HCT116 (cell line): ENCODE data around the gene SYTL2.

ENCODE experiments used
- POLR2A ChIP-seq: IDR thresholded peaks from 2 replicates; pipeline ENCODE4 v1.7.0; 2011; ENCODE audit warnings: borderline replicate concordance; ENCODE audit not compliant: insufficient read depth, insufficient read length; ENCODE audit errors: extremely low read depth
- RAD21 ChIP-seq: IDR thresholded peaks from 2 replicates; pipeline ENCODE4 v1.6.1; 2012; ENCODE audit warnings: low read depth, mild to moderate bottlenecking

DNA sequence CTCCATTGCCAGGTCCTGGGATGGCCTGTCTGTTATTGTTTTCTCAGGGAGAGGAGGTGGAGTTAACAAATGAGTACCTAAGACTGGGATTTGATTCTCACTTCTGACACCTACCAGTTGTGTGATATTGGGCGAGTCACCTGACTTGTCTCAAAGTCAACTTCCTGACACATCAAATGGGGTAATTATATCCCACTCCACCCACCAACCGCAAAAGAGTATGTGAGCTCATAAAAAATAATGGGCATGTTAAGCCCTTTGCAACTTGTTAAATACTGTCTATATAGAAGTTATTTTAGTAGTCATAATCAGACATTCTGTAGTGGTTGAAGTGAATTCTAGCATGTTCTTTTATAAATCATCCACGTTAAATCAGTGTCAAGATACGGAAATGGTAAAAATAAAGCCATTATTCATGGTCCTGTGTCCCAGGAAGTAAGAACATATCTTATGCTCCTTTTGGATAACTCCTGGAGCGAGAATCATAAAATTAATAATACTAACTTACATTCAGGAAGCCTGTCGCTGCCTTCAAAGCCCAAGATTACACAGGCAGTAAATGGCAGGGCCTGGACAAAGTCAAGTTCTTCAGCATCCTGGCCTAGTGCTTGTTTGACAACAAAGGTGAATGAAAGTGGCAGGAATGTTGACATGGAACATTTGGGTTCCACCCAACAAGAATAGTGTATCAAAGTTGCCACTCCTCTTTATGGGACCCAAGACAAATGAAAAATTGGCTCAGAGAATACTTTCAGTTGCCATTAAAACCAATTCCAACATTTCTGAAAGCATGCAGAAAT, 54.3 kb downstream of the SYTL2 start:
- no peak for TF ChIP-seq POLR2A
- TF ChIP-seq RAD21 = no peak
